ENCODE results near the gene MCM8.
"Not testable (repeated sequence)": the region's sequence is repeated elsewhere in the genome, so short reads cannot be mapped to it uniquely, and the experiment has no call there.

MCM8 gene

GRCh38 chr20:6007529-6008103, 57.2 kb downstream of the MCM8 start:
- no peak for DNase-seq

DNA sequence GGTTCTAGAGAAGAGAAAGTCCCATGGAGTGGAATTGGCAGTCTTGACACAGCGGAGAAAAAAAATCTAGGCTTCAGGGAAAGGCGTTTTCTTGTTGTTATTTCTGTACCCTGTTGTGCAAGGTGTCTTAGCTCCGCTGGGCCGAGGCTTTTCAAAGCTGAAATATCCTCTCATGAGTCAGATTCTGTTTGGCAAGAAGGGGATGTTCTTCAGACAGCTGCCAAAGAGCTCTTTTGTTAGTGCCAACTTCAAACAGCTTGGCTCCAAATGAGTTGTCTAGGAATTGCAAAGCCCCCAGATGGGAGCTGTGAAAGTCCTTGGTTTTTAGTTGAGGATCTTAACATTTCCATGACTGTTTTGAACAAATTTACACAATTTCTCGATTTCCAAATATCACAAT, 57.8 kb downstream of the MCM8 start:
- DNase-seq, result no peak

DNA sequence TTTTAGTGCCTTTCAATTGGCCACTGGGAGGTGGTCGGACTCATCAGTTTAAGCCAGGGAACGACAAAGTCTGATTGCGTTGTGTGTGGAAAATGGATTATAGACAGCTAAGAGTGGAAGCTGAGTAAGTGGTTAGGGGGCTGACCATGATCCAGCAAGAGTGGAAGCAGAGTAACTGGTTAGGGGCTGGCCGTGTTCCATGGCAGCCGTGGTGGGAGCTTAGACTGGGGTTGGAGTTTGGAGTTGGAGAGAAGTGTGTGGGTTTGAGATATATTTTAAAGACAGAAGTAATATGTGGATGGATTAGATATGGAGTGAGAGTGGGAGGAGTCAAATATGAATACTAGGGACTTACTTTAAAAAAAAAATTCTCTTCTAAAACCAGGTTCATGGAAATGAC, 61.7 kb downstream of the MCM8 start:
- no peak for DNase-seq

GRCh38 chr20:6014017-6014416, 63.6 kb downstream of the MCM8 start:
- no peak for DNase-seq

DNA sequence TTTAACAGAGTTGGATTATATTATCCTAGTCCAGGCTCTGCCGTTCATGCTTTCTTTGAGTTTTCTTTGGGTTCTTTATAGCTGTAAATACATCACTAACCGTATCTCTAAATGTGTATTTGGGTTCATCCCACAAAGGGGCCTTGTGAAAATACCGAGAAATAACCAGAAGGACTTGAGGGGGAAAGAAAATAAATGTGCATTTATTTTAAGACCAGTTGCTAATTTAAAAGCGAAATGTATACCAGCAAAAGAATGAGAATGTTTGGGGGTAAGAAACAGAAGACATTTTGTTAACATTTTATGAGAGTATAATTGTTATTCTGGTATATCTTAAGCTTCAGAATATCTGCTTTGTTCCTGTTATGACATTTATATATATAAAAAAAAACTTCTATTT, 64.5 kb downstream of the MCM8 start:
- no peak for DNase-seq

DNA sequence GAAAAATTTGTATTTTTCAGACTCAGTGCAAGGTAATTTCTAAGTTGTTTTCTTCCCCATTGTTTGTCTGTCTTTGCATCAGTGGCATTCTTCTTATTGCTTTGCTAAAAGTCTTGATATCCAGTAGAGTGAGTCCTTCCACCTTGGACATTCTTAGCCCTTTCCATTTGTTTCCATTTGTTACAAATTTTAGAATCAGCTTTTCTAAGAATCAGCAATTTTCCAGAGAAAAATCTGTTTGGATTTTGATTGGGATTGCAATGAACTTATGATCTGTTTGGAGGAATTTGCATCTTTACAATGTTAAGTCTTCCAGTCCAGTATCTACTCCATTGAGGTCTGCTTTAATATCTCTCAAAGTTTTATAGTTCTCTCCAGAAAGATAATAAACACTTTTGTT, 67.0 kb downstream of the MCM8 start:
- no peak for DNase-seq

DNA sequence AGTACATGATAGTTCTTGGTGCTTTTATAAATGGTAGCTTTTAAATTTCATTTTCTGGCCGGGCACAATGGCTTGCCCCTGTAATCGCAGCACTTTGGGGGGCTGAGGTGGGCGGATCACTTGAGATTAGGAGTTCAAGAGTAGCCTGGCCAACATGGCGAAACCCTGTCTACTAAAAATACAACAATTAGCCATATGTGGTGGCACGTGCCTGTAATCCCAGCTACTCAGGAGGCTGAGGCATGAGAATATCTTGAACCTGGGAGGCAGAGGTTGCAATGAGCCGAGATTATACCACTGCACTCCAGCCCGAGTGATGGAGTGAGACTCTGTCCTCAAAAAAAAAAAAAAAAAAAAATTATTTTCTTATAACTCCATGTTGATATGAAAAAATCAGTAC, 67.4 kb downstream of the MCM8 start:
- DNase-seq, result no peak

GRCh38 chr20:6024768-6025167, 74.3 kb downstream of the MCM8 start:
- DNase-seq, result no peak

- DNase-seq, result no peak
Measured at GRCh38 chr20:6026051-6026450, 75.6 kb downstream of the MCM8 start.

- DNase-seq, result no peak
Measured at GRCh38 chr20:6028818-6029217, 78.4 kb downstream of the MCM8 start.

- DNase-seq, result no peak
Measured at GRCh38 chr20:6029538-6029937, 79.1 kb downstream of the MCM8 start.

DNA sequence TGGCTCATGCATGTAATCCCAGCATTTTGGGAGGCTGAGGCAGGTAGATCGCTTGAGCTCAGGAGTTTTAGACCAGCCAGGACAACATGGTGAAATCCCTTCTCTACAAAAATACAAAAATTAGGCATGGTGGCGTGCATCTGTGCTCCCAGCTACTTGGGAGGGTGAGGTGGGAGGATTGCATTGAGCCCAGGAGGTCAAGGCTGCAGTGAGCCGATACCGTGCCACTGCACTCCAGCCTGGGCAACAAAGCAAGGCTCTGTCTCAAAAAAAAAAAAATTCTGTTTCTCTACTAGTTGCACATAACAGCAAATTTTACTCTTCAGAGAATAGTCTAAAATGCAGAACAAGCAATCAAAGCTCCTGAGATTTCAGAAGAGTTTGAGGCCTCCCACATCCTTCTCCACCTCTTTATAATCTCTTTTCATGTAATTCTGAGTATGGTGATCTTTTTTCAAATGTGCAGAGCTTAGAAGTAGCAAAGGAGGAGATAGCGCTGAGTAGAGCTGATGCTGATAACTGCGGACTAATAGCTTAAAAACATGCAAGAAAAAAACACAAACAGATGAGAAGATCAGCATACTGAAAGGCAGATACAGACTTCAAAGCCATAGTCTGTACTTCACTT, 80.1 kb downstream of the MCM8 start:
- no peak for DNase-seq

DNA sequence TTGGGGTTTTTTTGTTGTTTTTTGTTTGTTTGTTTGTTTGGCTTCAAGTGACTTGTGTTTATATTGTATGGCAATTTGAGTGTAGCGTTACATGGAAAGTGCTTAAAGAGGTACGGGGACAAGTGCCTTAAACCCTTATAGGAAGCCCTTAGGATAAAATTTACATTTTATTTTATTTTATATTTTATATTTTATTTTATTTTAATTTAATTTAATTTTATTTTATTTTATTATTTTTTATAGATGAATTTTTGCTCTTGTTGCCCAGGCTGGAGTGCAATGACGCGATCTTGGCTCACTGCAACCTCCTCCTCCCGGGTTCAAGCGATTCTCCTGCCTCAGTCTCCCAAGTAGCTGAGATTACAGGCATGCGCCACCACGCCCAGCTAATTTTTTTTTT, 82.5 kb downstream of the MCM8 start:
- not testable (repeated sequence) for DNase-seq

DNA sequence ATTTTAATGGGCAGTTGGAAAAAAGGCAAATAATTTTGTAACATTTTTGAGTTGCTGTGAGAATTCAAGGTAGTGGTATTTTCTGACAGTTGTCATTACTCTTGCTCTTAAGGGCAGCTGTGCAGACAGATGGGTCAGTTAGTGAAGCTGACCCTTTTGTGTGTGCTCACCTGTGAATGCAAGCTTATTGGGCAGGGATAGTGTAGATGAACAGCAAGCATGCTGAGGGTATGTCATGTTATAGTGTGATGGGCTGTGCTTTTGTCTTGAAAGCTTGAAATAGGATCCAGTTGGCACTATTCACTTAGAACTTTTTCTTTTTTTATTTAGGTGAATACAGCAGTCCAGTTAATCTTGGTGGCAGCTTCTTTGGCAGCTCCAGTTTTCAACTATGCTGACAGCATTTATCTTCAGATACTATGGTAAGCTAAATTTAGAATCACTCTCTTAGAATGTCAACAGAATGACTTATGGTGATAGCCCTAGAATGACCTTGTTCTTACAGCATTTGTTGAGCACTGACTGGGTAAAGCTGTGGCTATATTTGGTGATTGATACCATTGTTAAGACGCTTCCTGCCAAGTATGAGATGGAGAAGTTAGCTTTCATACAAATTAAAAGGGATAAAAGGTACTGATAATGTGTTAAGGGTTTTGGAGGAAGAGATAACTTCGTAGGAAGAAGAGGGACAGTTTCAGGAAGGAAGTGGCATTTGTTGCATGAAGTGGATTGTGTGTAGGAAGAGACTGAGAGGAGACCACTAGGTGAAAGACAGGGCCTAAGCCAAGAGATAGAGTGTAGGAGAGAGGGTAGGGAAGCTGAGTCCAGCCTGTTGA, 83.9 kb downstream of the MCM8 start:
- no peak for DNase-seq

GRCh38 chr20:6036213-6036612, 85.8 kb downstream of the MCM8 start:
- no peak for DNase-seq

DNA sequence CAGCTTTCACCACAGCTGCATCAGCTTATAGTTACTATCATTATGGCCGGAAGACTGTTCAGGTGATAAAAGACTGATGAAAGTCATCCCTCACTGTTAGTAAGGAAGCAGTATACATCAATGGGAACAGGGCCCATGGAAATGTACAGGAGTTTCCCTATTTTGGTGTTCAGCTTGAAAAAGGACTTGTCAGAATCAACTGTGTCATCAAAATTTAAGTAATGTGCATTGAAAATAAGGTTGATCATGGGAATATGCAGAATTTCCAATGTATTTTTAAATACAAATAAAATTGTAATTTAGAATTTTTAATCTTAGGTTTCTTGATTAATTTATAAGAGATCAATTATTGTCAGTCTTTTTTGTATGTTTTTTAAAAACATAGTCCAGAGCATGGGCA, 86.6 kb downstream of the MCM8 start:
- DNase-seq, result no peak

DNA sequence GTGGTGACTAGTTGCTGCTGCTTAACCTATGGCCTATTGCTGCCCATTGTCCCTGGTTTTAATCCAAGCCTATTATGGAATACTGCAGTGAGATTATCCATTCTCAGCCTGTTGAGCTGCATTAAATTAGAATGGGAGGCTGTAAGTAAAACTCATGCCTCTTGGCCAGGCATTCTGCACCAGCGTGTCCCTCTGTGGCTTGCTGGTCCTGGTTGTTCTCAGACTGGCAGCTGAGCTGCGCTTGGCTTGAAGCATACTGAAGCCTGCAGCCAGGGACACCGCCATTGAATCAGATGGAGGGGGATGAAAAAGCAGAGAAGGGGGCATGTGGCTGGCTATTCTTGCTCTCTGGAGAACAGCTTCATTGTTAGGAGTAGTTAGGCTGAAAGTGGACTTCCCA, 87.8 kb downstream of the MCM8 start:
- no peak for DNase-seq

GRCh38 chr20:6039766-6040165, 89.3 kb downstream of the MCM8 start:
- DNase-seq, result no peak

- no peak for DNase-seq
Measured at GRCh38 chr20:6040540-6040939, 90.1 kb downstream of the MCM8 start.

DNA sequence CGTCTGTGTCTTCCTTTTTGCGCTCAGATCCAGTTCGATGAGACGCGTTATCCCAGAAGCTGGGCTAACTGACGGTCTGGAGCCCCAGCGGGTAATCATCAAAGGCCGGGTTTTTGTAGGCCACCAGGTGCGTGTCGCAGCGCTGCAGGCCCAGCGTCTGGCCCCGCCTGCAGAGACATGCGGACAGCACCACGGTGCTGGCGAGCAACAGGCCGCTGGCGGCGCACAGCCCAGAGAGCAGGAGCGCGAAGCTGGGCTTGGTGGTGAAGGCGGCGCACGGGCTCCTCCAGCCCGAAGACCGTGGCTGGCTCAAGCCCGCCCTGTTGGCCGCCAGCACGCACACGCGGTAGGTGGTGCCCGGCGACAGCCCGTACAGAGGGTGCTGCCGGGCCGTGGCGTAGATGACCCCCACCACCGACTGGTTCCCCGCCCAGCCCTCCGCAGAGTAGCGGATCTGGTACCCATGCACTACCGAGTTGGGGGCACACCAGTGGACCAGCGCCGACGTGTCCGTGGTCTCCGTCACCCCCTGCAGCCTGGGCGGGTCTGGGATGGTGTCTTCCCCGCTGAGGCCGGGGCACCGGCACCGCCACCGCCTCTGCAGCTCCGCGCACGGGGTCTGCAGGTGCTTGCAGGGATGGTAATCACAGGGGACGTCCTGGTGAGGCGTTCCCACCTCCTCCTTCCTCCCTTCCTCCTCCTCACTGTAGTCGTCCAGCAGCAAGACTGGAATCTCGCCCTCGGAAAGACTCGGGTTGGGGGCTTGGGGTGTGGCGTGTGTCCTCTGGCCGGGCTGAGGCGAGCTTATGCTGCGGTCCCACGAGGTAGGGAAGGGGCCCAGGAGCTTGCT, 90.7 kb downstream of the MCM8 start:
- DNase-seq, result no peak

- no peak for DNase-seq
Measured at GRCh38 chr20:6041808-6042265, 91.4 kb downstream of the MCM8 start.

DNA sequence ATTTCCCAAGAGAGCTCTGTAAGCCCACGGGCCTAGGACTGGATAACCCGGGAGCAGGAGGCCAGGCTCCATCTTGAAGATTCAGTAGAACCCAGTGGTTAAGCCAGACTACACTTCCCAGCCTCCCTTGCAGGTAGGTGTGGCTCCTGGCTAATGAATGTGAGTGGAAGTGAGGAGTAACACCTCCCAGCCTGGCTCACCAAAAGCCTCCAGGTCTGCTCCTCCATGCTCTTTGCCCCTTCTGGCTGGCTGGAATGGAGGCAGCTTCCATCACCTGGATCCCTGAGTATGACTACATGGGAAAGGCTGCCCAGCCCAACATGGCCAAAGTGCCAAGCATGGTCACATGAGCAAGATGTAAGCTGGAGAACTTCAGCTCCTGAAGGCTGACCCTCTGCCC, 93.7 kb downstream of the MCM8 start:
- DNase-seq, result no peak

DNA sequence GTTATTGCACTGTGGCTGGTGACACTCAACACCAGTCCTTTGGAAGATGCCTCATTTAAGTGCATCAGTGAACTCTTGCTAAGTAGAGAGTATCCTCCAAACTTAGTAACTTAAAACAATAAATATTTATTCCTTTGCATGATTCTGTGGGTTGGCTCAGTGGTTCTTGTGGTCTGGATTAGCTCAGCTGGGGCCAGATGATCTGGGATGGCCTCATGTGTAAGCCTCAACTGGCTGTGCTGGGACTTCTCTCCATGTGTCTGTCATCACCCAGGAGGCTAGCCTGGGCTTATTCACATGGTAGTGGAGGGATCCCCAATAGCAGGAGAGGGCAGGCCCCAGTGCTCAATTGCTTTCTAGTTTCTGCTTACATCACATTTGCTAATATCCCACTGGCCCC, 95.1 kb downstream of the MCM8 start:
- DNase-seq, result no peak

Measured in activated CD8-positive, alpha-beta memory T cell treated with anti-CD3 and anti-CD28 coated beads, Interleukin-2, amount 50 U/mL, for 4 hours (primary cell).